Islet precursor cell (in vitro differentiated cells): ENCODE results near the gene CLIP4.
A peak's percentile ranks its signal among the peaks of the same experiment; 100 is the strongest.
"Not testable (repeated sequence)": the region's sequence is repeated elsewhere in the genome, so short reads cannot be mapped to it uniquely, and the experiment has no call there.

Experiments
- DNase-seq: peaks from one replicate; pipeline ENCODE4 v3.0.0-alpha.2; 2018

The CLIP4 gene

DNA sequence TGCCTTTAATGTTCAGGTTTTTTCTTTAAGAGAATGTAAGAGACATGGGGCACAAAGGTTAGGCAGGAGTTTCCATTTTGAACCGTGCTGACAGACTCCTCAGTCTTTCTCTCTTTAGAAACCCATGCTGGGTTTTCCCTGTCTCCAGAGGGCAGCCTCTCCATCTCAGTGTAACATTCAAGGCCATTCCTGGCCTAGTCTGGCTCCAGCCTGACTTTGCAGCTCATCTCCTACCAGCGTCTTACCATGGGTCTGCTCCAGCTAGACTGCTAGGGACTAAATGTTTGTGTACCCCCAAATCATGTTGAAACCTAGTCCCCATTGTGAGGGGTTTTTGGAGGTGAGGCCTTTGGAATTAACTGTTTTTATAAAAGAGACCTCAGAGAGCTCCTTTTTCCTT is 9.8 kb upstream of the CLIP4 start:
- no peak for DNase-seq

DNA sequence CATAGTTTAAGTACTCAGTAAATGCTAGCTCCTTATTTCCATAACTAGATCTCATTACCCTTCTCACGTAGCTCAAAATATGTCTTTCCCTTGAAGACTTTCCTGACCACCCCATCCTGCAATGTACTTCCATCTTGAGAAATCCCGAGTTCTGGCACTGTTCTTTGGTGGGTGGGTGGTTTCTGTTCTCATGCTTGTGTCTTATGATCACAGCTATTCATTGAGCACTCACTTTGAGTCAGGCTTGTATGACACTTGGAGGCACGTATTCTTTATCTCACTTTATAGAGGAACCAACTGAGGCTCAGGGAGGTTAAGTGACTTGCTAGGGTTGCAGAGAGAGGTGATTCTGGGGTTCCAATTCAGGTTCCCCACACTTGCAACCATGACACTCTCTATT is 9.0 kb upstream of the CLIP4 start:
- DNase-seq = no peak

DNA sequence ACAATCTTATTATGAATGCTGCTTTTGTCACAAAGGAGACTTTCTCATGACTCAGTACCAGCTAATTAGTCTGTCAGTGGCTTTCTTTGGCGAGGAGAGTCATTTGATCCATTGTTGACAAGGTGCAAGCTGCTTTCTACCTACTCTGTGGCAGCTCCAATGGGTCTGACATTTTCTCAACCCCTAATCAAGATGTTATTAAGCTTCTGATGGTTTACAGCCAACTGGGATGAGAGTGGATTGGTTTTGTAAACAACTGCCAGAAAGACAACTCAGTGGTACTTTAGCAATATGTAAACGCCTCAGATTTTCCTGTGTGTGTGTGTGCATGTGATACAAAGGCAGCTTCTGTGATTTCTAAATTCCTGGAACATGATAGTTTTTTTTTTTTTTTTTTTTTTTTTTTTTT is 8.2 kb upstream of the CLIP4 start:
- DNase-seq = no peak

DNA sequence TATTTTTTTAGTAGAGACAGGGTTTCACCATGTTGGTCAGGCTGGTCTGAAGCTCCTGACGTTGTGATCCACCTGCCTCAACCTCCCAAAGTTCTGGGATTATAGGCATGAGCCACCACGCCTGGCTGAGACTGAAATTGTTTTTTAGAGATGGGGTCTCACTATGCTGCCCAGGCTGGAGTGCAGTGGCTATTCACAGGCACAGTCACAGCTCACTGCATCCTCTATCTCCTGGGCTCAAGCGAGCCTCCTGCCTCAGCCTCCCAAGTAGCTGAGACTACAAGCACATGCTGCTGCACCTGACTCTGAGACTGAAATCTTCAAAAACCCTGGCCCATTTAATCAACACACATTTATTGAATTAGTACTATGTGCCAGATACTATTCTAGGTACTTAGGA is 7.7 kb upstream of the CLIP4 start:
- not testable (repeated sequence) for DNase-seq

DNA sequence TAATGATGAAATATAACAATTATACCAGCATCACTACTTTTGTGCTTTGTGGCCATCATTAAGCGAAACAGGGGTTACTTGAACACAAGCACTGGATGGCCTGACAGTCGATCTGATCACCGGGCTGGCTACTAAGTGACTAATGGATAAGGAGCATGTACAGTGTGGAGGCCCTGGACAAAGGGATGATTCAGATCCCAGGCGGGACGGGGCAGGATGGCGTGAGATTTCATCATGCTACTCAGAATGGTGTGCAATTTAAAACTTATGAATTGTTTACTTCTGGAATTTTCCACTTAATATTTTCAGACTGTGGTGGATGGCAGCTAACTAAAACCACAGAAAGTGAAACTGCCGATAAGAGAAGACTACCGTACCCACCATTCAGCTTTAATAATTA is 7.0 kb upstream of the CLIP4 start:
- DNase-seq = peak; percentile 85

DNA sequence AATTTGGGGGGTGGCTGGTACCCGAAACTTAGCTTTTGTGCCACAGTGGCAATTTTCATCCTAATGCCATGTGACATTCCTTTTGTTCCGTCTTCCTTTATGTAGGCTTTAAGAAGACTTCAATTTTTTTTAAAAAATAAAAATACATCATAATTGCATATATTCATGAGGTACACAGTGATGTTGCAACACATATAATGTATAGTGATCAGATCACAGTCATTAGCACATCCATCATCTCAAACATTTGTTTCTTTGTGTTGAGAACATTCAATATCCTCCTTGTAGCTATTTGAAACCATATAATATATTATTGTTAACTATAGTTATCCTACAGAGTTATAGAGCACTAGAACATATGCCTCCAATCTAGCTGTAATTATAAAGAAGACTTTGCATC is 6.0 kb upstream of the CLIP4 start:
- DNase-seq = no peak

DNA sequence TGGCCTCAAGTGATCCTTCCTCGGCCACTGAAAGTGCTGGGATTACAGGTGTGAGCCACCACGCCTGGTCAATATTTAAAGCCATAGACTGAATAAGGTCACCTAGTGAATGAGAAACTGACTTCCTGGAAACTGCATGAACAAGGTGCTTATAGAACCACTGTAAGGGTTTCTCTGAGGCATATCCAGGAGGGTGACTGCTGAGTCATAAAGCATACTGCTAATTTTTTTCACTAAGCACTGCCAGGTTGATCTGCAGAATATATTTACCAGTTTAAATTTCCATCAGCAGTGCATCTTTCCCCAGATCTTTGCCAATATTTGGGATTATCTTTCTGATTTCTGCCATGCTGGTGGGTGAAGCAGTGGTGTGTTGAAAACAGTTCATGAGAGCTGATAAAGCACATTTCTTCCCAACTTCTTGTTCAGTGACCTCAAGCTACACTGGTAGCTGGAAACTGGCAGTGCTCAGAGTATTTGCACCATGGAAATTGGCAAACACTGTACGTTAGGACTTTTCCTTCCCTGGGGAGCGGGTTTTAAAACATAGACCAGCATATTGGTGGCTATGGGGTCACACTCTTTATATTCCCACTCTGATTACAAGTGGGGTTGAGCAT is 4.2 kb upstream of the CLIP4 start:
- no peak for DNase-seq

DNA sequence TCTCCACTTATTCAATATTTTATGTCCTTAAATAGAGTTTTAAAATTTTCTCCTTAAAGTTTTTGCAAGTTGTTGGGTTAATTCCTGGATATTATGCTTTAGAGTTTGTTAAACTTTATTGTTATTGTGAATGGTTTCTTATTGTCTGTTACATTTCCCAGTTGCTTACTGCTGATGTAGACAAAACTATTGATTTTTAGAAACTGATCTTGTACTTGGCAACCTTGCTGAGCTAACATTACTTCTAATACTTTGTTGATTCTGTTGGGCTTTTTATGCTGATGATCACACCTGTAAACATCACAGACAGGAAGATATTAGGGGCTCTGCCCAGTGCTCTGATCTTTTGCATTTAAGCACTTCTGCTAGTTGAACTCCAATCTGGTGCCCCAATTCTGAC is 2.8 kb upstream of the CLIP4 start:
- no peak for DNase-seq

DNA sequence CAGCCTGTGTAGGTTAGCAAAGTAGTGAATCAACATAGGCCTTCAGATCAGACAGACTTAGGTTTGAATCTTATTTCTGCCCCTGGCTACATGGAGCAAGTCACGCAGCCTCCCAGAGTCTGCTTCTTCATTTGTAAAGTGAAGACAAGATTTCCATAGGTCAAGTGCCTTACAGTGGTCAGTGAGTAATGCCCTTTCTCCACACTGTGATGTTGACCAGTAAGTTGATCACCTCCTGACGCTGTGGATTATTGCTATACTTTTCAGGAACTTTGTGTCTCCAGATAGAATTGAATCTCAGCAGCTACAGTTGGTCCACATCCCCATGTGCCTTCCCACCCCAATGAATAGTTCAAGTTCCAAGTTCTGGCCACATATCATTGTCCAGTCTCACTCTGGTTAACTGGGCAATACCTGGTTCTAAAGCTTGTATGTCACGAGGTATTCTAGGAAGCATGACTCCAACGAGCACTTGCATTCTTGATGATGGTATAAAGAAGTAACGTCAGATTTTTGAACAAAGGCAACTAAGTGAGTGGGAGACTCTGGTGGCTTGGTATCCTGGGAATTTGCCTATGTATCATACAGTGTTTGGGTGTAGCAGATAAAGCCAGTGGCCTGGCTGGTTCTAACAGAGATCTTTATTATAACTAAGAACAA is 2.1 kb upstream of the CLIP4 start:
- DNase-seq = no peak

DNA sequence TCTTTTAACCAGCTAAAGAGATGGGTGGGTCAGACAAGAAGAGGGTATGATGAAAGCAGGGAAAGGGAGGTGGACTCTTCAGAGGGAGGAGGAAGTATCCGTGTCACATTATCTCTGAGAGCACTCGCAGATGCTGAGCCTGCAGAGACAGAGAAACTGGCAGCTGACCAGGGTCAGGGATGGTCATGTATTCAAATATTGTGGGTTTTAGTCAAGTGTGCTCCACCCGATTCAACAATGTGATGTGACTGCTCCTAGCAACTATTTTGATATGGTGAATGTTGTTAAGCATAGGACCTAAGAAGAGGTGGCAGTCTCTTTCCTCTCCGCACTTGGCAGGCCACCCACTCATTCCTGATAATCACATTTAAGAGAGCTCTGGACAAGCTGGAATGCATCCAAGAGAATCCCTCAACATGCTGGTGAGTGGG is 1.3 kb upstream of the CLIP4 start:
- DNase-seq = no peak

DNA sequence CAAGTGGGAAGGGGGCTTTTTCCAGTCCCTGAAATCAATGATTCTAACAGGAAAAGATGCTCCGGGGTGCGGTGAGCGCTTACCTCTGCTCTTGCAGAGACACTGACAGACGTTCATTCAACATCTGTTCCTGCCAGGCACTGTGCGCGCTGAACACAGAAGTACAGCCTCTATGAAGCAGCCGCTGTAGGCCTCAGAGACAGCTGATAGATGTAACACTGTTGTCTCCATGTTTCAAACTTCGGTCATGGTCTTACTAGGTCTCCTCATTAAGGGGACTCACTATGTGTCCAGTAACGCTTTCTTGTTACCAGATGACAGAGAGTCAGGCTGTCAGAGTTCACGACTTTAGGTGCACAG is 649 bp upstream of the CLIP4 start:
- no peak for DNase-seq

DNA sequence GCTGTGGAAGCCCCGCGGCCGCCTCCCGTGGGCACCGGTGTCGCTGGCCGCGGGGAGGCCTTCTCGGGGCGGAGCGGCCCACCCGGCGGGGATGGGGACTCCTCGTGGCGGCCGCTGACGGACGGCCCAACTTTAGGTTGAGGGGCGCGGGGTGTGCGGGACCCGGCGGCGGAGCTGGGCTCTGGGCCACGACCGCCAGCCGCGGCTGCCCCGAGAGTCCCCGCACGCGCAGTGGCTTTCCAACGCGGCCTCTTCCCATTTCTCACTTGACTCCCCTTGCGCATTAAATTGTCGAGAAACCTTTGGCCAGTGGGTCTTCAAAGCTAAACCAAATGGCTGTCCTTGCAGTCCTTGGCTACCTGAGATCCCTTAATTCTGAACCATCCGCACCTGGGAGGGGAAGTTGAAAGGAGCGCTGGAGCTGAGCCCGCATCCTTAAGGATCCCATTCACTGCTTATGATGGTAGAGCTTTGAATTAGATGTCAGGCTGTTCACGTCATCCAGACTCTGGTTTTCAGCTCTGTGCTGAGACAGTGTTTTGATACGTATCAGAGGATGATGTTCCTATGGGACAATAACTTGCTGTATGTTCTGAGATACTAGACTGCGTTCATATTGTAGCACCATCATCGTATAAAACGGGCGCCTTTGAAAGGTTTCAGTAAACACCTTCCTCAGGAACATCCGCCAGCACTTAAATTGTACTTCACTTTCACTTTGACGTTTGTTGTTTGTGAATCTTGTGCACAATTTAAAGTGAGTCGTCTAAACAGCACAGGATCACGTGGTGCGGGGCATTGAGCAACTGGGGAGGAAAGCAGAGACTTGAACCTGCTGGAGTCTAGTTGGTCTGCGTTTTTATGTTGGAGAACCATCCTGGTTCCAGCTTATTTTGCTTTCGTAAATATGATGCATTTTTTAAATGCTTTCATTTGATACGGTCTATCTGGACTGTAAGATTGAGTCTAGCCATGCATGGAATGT is 874 bp downstream of the CLIP4 start:
- DNase-seq = no peak

DNA sequence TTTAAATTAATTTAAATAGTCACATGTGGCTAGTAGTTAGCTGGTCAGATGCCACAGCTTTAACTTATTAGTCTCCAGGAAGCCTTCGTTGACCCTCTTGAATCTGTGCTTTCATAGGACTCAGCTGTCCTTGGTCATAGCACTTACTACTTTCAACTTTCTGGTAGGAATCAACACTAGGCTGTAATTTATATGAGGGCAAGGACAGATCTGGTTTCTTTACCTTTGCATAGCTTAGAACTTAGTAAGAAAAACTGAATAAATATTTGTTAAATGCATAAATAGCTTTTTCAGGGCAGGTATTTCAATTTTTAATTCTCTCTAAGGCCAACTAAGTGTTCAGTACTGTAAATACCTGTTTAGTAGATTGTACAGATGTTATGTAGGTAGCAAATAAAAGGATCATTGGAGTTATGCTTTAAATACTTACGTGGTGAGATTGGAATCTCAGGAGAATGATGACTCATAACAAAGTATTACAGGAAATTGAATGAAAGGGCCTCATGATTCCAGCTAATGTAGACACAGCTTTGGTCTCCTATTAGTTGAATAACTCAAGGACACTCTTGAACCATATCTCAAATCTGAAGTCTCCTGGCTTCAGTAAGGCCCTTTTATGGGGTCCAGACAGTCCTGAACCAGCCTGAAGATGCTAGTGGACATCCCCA is 2.6 kb downstream of the CLIP4 start:
- DNase-seq = no peak

DNA sequence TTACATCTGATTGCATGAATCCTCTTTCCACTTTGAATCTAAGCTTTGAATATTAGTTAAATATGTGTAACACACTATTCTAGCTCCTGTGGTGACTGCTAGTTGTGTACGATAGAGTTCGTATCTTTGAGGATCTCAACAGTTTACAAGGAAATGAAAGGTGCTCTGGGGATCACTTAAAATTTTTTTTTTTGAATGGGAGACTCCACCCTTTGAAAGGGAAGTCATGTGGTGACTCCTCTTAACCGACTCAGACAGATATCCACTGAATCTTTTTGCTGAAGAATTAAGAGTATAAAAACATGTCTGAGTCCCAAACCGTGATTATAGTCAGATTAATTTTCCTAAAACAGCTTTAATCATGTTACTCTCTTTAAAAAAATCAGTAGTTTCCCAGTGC is 4.0 kb downstream of the CLIP4 start:
- no peak for DNase-seq

DNA sequence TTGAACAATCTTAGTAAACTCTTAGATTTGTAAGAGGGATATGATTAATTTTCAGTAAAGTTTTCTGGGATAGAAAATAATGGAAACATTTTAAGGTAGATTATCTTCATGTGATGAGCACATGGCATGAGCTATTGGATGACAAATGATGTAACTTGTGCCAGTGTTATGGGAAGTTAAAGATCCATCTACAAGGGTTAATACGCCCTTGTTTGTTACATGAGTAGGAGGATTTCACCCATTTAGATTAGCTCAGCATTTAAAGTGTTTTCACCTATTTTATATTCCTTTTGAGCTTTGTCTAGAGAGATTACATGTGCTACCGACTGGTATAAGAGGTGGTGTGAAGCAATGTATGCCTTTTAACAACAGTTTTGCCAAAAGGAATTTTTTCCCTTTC is 5.6 kb downstream of the CLIP4 start:
- no peak for DNase-seq

DNA sequence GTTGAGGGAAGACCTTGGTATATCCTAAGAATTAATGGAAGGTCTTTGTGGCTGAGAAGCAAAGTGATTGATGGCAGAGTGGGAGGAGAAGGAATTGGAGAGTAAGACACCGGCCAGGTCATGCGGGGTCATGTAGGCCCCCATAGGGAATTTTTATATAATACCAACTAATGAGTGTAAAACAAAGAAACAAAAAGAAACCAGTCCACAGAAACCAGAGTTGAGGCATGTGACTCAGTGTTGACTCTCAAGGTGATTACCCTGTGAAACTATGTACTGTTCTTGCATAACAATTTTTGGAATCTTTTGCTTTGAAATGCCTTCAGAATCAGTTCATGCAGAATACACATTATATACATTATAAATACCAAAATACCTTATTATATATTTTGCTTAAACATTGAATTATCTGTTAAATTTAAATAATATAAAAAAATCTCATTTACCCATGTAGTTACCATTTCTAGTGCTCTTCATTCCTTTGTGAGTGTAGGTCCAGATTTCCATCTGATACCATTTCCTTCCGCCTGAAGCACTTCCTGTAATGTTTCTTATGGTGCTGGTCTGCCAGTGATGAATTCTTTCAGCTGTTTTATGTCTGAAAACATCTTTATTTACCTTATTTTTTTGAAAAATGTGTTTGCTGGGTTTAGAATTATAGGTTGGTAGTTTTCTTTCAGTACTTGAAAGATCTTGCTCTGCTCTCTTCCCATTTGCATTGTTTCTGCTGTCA is 8.6 kb downstream of the CLIP4 start:
- DNase-seq = no peak

DNA sequence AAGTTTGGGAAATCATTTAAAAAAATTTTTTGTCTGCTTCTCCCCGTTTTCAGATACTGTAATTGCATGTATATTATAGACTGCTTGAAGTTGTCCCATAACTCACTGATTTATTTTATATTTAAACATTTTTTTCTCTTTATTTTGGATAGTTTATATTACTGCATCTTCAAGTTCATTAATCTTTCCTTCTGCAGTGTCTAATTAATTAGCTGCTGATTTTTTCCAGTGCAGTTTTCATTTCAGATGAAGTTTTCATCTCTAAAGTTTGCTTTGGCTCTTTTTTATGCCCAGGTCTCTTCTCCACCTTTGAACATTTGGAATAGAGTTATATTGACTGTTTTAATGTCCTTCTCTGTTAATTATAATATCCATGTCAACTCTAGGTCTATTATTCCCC is 9.3 kb downstream of the CLIP4 start:
- no peak for DNase-seq

DNA sequence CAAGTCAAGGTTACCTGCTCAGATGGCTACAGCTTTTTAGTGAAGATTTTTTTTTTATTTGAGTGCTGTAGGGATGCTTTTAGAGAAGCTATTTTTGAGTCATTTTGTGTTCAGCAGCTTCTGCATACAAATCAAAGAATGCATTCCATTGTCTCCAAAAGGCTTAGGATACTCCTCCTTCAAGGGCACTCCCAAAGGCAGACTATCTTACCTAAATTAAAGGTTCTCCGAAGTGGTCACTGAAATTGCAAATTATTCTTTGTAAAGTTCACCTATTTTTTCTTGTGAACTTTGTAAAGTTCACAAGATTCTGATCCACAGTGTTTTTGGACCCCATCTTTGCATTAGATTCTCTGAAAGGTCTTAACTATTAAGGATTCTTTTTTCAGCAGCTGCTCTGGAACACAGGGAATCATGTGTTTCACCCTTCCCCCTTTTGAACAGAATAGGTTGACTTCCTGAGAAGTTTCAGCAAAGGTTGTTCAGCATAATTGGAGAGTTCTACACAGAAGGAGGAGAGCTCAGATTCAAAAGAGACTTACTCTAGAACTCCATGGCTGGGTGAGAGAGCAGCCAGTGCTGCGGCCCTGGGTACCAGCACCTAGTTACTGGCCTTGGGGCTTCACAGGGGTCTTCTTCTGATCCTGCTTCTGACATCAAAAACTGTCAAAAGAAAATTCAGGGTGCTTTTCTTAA is 14.5 kb downstream of the CLIP4 start:
- DNase-seq = no peak

DNA sequence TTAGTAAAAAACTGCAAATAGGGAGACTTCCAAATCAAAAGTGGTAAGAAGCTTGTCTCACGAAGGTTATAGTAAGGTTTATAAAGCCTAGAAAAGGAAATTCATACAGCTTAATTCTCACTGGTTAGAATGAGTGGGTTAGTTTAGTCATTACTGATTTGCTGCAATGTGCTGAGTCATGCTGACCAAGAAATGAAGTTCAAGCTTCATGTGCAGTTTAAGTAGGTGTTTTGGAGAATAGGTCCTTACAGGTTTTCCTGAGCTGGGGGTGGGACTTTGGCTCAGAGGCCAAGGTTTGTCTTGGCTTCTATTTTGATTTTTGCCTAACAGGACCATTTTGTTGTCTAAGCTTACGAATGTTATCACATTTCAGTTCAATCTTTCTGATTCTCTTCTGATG is 15.1 kb downstream of the CLIP4 start:
- DNase-seq = no peak

DNA sequence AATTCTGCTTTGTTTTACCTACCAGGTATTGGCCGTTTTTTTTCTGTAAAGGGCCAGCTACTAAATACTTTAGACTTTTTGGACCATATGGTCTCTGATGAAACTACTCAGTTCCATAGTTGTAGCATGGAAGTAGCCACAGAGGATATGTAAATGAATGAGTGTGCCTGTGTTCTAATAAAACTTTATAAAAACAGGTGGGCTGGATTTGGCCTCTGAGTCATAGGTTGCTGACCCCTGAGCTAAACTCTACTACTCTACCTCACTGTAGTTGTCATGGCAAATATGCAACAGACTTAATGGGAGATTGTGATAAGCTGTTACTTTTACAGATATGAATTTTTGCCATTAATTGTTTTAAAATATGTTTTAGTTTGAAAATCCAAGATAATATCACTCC is 19.7 kb downstream of the CLIP4 start:
- no peak for DNase-seq

DNA sequence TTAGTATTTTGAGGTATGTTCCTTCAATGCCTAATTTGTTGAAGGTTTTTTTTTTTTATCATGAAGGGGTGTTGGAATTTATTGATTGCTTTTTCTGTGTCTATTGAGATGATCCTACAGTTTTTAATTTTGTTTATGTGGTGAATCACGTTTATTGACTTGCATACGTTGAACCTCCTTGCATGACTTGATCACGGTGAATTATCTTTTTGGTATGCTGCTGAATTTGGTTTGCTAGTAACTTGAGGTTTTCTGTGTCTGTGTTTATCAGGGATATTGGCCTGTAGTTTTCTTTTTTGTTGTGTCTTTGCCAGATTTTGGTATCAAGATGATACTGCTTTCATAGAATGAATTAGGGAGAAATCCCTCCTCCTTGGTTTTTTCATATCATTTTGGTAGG is 23.9 kb downstream of the CLIP4 start:
- no peak for DNase-seq

DNA sequence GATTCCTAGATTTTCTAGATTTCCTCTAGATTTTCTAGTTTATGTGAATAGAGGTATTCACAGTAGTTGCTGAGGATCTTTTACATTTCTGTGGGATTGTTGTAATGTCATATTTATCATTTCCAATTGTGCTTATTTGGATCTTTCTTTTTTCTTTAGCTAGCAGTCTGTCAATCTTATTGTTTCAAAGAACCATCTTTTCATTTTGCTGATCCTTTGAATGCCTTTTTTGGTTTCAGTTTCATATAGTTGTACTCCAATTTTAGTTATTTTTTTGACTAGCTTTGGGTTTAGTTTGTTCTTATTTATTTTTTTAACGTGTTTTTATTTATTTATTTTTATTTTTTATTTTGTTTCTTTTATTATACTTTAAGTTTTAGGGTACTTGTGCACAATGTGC is 24.5 kb downstream of the CLIP4 start:
- no peak for DNase-seq
